ENCODE measurements around the gene TTLL9. TPM values are rescaled to one million over a fixed set of nuclear protein-coding genes. Genes with fewer than 3 reads are reported as not detected.

Gene TTLL9
- total and polyA plus RNA-seq, 12 donors, result 0.13 to 0.88 (median 0.23) TPM; not detected in 5

GRCh38 chr20:31868853-31869672, 1.4 kb upstream of the TTLL9 start:
- TF ChIP-seq POLR2A (IDR thresholded peaks at IDR 0.05), result no peak
- TF ChIP-seq CTCF (IDR thresholded peaks at IDR 0.05), result no peak
- Histone ChIP-seq H3K4me3 (peak overlapping the region in 1 of 4 donors; percentile 97), H3K36me3 (replicated peaks in 1 of 2) (no peaks in the 10 kb centered on the region), H3K9me3 (replicated peaks in 1 of 3) (no peaks in the 10 kb centered on the region), H3K27ac (no peak overlapping the region), H3K4me1 (replicated peaks in 1 of 2) (peaks cover 8 to 14% of the 10 kb centered on the region in 2 donors), H3K27me3 (no peaks in the 10 kb centered on the region)
- DNase-seq, result peak in 1 of 7 donors; percentile 25
- intact Hi-C loops (cut with DNase I), result no loop called here
- 69 to 74% (median 72%) methylated on average over 10 to 12 of the region's 12 CpGs for WGBS, 4 donors

- intact Hi-C loops (cut with DNase I), result no loop called here
- Histone ChIP-seq H3K36me3 (replicated peaks in 1 of 2) (no peaks in the 10 kb centered on the region), H3K27me3 (no peaks in the 10 kb centered on the region), H3K27ac (peak overlapping the region in 3 of 5 donors; percentile 64 to 82 (median 72)), H3K9me3 (replicated peaks in 1 of 3) (no peaks in the 10 kb centered on the region), H3K4me1 (replicated peaks in 1 of 2) (peaks cover 8 to 14% of the 10 kb centered on the region in 2 donors), H3K4me3 (peak overlapping the region in 3 of 4 donors; percentile 43 to 97 (median 92))
- 8 to 18% (median 9%) methylated on average over 1 of the region's 1 CpG for WGBS, 4 donors
- DNase-seq, result no peak
- TF ChIP-seq POLR2A (IDR thresholded peaks at IDR 0.05), result no peak
- no peak for TF ChIP-seq CTCF (IDR thresholded peaks at IDR 0.05)
Measured at GRCh38 chr20:31869673-31869941, 827 bp upstream of the TTLL9 start.

GRCh38 chr20:31870726-31871617, 538 bp downstream of the TTLL9 start:
- intact Hi-C loops (cut with DNase I), result no loop called here
- 8 to 19% (median 8%) methylated on average over 9 to 24 of the region's 24 CpGs for WGBS, 4 donors

More at GRCh38 chr20:31870726-31871617, 538 bp downstream of the TTLL9 start:
- TF ChIP-seq CTCF (IDR thresholded peaks at IDR 0.05), result no peak
- no peak for TF ChIP-seq POLR2A (IDR thresholded peaks at IDR 0.05)
- Histone ChIP-seq H3K9me3 (replicated peaks in 1 of 3) (no peaks in the 10 kb centered on the region), H3K4me3 (peak overlapping the region in 2 of 4 donors; percentile 92 to 97), H3K36me3 (replicated peaks in 1 of 2) (no peaks in the 10 kb centered on the region), H3K27me3 (no peaks in the 10 kb centered on the region), H3K27ac (peak overlapping the region in 3 of 5 donors; percentile 64 to 82 (median 72)), H3K4me1 (replicated peaks in 1 of 2) (peaks cover 8 to 14% of the 10 kb centered on the region in 2 donors)
- DNase-seq, result peak in 3 of 7 donors; percentile 19 to 38 (median 31)

Data from adrenal gland (tissue), 12 donors.